ENCODE data around the gene PITPNM3. TPM values are rescaled to one million over a fixed set of nuclear protein-coding genes. Genes with fewer than 3 reads are reported as not detected.
A peak's percentile ranks its signal among the peaks of the same experiment; 100 is the strongest.

The PITPNM3 gene
- total and polyA plus RNA-seq, 2 of the 13 experiments (the other 11 are each of a cell fraction or from before 2014, with no cell fraction given) = 0.13 to 0.29 TPM

DNA sequence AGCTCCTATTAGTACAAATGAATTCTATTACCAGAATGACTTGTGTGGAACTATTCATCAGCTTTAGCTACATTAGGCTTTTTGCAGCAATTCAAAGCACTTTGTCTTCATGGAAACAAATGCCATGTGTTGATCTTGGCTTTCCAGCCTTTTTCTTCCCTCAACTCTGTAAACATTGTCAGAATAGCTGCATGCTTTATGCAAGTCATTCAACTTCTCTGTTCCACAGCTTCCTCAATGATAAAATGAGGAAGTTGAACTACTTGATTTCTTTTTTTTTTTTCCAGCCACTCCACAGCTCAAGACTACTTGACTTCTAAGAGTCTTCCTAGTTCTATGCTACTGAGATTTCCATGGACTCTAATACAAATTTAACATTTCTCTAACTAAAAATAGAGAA is 43.0 kb upstream of the PITPNM3 start:
- TF ChIP-seq ZNF724P (CRISPR knock-in tag; IDR thresholded peaks at IDR 0.05; ENCODE audit: borderline replicate concordance) = no peak
- TF ChIP-seq NFE2L2 (IDR thresholded peaks at IDR 0.05; ENCODE audit: low read length) = peak; percentile 39; the same call in 1 of the 2 replicates
- TF ChIP-seq NFE2L1 (CRISPR knock-in tag; IDR thresholded peaks at IDR 0.05; ENCODE audit: borderline replicate concordance) = no peak
- TF ChIP-seq ZNF513 (CRISPR knock-in tag; conservative IDR thresholded peaks at IDR 0.05) = no peak
- no peak for TF ChIP-seq ISL2 (CRISPR knock-in tag; IDR thresholded peaks at IDR 0.05)
- TF ChIP-seq ZNF207 (IDR thresholded peaks at IDR 0.05; ENCODE audit: borderline replicate concordance) = no peak
- intact Hi-C loops (cut with micrococcal nuclease; ENCODE audit: unreplicated experiment) (no loop called here), in situ Hi-C loops (cut with HindIII; ENCODE audit: extremely low pct_ligation_motif_present, low pct_unique_long_range_greater_than_20kb) (no loop called here)
- no peaks in the 10 kb centered on the region for H3K27me3 ChIP-seq (ENCODE audit: control insufficient read depth in 1 of 2, insufficient read depth in 2 of 2, low read length in 2 of 2)
- no peak overlapping the region for H2AFZ ChIP-seq (ENCODE audit: low read length)
- POLR2A ChIA-PET = no interaction called here
- H3K9ac ChIP-seq (ENCODE audit: insufficient read depth, low read depth, low read length) = no peak overlapping the region
- no peak overlapping the region for H3K27ac ChIP-seq (ENCODE audit: extremely low read length, insufficient read depth, low read length)
- ATAC-seq (no peak), DNase-seq (ENCODE audit: low spot score) (no peak), FAIRE-seq (no peak)
- no peaks in the 10 kb centered on the region for H3K9me3 ChIP-seq (ENCODE audit: low read length)
- no peaks in the 10 kb centered on the region for H3K79me2 ChIP-seq (ENCODE audit: insufficient read depth, low read length)
- no peaks in the 10 kb centered on the region for H3K4me1 ChIP-seq (ENCODE audit: insufficient read depth, low read length)
- BruUV-seq (replicated peaks) = no TSS peak
- H3K4me3 ChIP-seq (replicated peaks in 1 of 3; ENCODE audit: insufficient read depth in 1 of 3, low read depth in 2 of 3, low read length in 3 of 3) = no peak overlapping the region
- H3K4me2 ChIP-seq (ENCODE audit: low read depth, low read length) = no peak overlapping the region
- peaks cover 15 to 61% of the 10 kb centered on the region in 2 experiments for H3K36me3 ChIP-seq (replicated peaks in 1 of 2; ENCODE audit: control insufficient read depth in 1 of 2, insufficient read depth in 2 of 2, low read length in 2 of 2)
- no peaks in the 10 kb centered on the region for H4K20me1 ChIP-seq (ENCODE audit: insufficient read depth, low read length)
- CTCF ChIA-PET (ENCODE audit: low intra/inter-chr PET ratio, low total read pairs) = no interaction called here

DNA sequence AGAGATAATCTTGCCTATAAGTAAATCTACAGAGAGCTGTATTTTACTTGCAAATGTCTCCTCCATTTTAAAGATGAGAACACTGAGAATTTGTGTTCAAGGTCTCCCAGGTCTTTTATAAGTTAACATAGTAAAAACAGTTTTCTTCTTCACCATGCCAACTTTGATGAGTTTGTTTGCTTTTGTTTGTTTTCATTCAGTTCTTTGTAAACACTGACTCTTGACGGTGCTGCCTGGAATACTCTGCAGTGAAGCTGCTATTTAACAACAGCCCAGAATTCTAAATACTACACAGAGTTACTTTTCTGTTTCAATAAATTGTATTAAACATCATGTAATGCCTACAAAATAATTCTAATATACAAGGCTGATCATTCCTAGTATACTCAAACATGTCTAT is 41.4 kb upstream of the PITPNM3 start:
- no peak for ATAC-seq
- CTCF ChIA-PET (ENCODE audit: low intra/inter-chr PET ratio, low total read pairs) = no interaction called here
- H3K9ac ChIP-seq (ENCODE audit: insufficient read depth, low read depth, low read length) = no peak overlapping the region
- H3K9me3 ChIP-seq (ENCODE audit: low read length) = no peaks in the 10 kb centered on the region
- H3K36me3 ChIP-seq (replicated peaks in 1 of 2; ENCODE audit: control insufficient read depth in 1 of 2, insufficient read depth in 2 of 2, low read length in 2 of 2) = peaks cover 15 to 51% of the 10 kb centered on the region in 2 experiments
- H2AFZ ChIP-seq (ENCODE audit: low read length) = no peak overlapping the region
- in situ Hi-C loops (cut with HindIII; ENCODE audit: extremely low pct_ligation_motif_present, low pct_unique_long_range_greater_than_20kb) (no loop called here), intact Hi-C loops (cut with micrococcal nuclease; ENCODE audit: unreplicated experiment) (no loop called here)
- H3K27ac ChIP-seq (ENCODE audit: extremely low read length, insufficient read depth, low read length) = no peak overlapping the region
- POLR2A ChIA-PET = no interaction called here
- no peaks in the 10 kb centered on the region for H3K79me2 ChIP-seq (ENCODE audit: insufficient read depth, low read length)
- TF ChIP-seq RAD51 (IDR thresholded peaks at IDR 0.05; ENCODE audit: borderline replicate concordance) (no peak), FOXP1 (IDR thresholded peaks at IDR 0.05) (no peak), FOXP1 (CRISPR knock-in tag; IDR thresholded peaks at IDR 0.05) (peak; percentile 8; the same call in 1 of the 2 replicates)
- no peaks in the 10 kb centered on the region for H4K20me1 ChIP-seq (ENCODE audit: insufficient read depth, low read length)
- H3K4me2 ChIP-seq (ENCODE audit: low read depth, low read length) = no peak overlapping the region
- no peak for DNase-seq (ENCODE audit: low spot score)
- H3K4me3 ChIP-seq (replicated peaks in 1 of 3; ENCODE audit: insufficient read depth in 1 of 3, low read depth in 2 of 3, low read length in 3 of 3) = no peak overlapping the region
- H3K27me3 ChIP-seq (ENCODE audit: control insufficient read depth in 1 of 2, insufficient read depth in 2 of 2, low read length in 2 of 2) = no peaks in the 10 kb centered on the region
- H3K4me1 ChIP-seq (ENCODE audit: insufficient read depth, low read length) = peaks cover 6% of the 10 kb centered on the region
- 43% methylated on average over 1 of the region's 1 CpG for WGBS (ENCODE audit: low lambda C conversion rate)
- no peak for FAIRE-seq
- BruUV-seq (replicated peaks) = no TSS peak

Data from HepG2 (cell line).